Astrocyte (in vitro differentiated cells and primary cell): ENCODE measurements around the gene SCML2. TPM values are rescaled to one million over a fixed set of nuclear protein-coding genes. Genes with fewer than 3 reads are reported as not detected.

ENCODE experiments used
- DNase-seq: peaks from one replicate; pipeline ENCODE4 v3.0.0-alpha.2; 2010; ENCODE audit warnings: low read depth
- FAIRE-seq: peaks from 2 replicates; lab custom pipeline; 2011; peaks lifted over from hg19 to GRCh38; lab: Jason Lieb, UNC
- H2AFZ ChIP-seq: 2 replicates; pipeline ENCODE4 v1.6.0; 2012; ENCODE audit warnings: low read depth, low read length, inconsistent platforms
- H3K27ac ChIP-seq: 2 replicates; pipeline ENCODE4 v1.5.1; 2011; ENCODE audit warnings: low read depth, low read length, inconsistent platforms
- H3K27me3 ChIP-seq: 2 replicates; pipeline ENCODE4 v1.6.0; 2011; ENCODE audit warnings: low read length, inconsistent platforms; ENCODE audit not compliant: insufficient read depth
- H3K36me3 ChIP-seq: 2 replicates; pipeline ENCODE4 v1.5.1; 2011; ENCODE audit warnings: low read length, inconsistent platforms; ENCODE audit not compliant: insufficient read depth
- H3K4me1 ChIP-seq: 2 replicates; pipeline ENCODE4 v1.5.1; 2011; ENCODE audit warnings: low read length, inconsistent platforms; ENCODE audit not compliant: insufficient read depth
- H3K4me2 ChIP-seq: 2 replicates; pipeline ENCODE4 v1.6.0; 2012; ENCODE audit warnings: low read length, inconsistent platforms
- H3K4me3 ChIP-seq: 2 replicates; pipeline ENCODE4 v1.5.1; 2011; ENCODE audit warnings: low read depth, mild to moderate bottlenecking, low read length, inconsistent platforms; ENCODE audit not compliant: insufficient read depth
- H3K79me2 ChIP-seq: 2 replicates; pipeline ENCODE4 v1.6.0; 2012; ENCODE audit warnings: mild to moderate bottlenecking, low read length, inconsistent platforms; ENCODE audit not compliant: insufficient read depth
- H3K9ac ChIP-seq: 2 replicates; pipeline ENCODE4 v1.6.0; 2012; ENCODE audit warnings: mild to moderate bottlenecking, low read length, inconsistent platforms
- H3K9me3 ChIP-seq: 2 replicates; pipeline ENCODE4 v1.5.1; 2012; ENCODE audit warnings: low read depth, mild to moderate bottlenecking, low read length, inconsistent platforms; ENCODE audit not compliant: insufficient read depth
- H4K20me1 ChIP-seq: 2 replicates; pipeline ENCODE4 v1.6.0; 2012; ENCODE audit warnings: low read length, inconsistent platforms; ENCODE audit not compliant: insufficient read depth
- H3K27ac Mint-ChIP-seq: one replicate; pipeline ENCODE4 v1.8.0; 2021; ENCODE audit warnings: mild to moderate bottlenecking, mixed read lengths; ENCODE audit not compliant: unreplicated experiment
- H3K27me3 Mint-ChIP-seq: one replicate; pipeline ENCODE4 v1.8.0; 2021; ENCODE audit warnings: low read depth, mixed read lengths; ENCODE audit not compliant: unreplicated experiment
- H3K36me3 Mint-ChIP-seq: one replicate; pipeline ENCODE4 v1.8.0; 2021; ENCODE audit warnings: low read depth, mixed read lengths; ENCODE audit not compliant: unreplicated experiment
- H3K4me1 Mint-ChIP-seq: one replicate; pipeline ENCODE4 v1.8.0; 2021; ENCODE audit warnings: low read depth, mixed read lengths; ENCODE audit not compliant: unreplicated experiment
- H3K4me3 Mint-ChIP-seq: one replicate; pipeline ENCODE4 v1.8.0; 2021; ENCODE audit warnings: mild to moderate bottlenecking, moderate library complexity, mixed read lengths; ENCODE audit not compliant: unreplicated experiment
- H3K9me3 Mint-ChIP-seq: one replicate; pipeline ENCODE4 v1.8.0; 2021; ENCODE audit warnings: mild to moderate bottlenecking, mixed read lengths; ENCODE audit not compliant: unreplicated experiment
- EZH2 ChIP-seq: IDR thresholded peaks from 2 replicates; pipeline ENCODE4 v1.6.1; 2012; ENCODE audit warnings: mild to moderate bottlenecking, low read length, inconsistent platforms; ENCODE audit not compliant: insufficient read depth
- total RNA-seq: library from RNA; stranded (reverse); gene quantifications from 2 replicates; pipeline ENCODE4 v1.2.1, GENCODE V29; 2021
- TF ChIP-seq, protein P1 (sequence below): IDR thresholded peaks from 2 replicates; pipeline ENCODE4 v1.5.1; 2011; ENCODE audit warnings: low read depth, mild to moderate bottlenecking, inconsistent platforms, low read length, moderate library complexity; ENCODE audit not compliant: insufficient read depth

SCML2 gene
- total RNA-seq, 1 donor from 2014 or later = 1.2 TPM

DNA sequence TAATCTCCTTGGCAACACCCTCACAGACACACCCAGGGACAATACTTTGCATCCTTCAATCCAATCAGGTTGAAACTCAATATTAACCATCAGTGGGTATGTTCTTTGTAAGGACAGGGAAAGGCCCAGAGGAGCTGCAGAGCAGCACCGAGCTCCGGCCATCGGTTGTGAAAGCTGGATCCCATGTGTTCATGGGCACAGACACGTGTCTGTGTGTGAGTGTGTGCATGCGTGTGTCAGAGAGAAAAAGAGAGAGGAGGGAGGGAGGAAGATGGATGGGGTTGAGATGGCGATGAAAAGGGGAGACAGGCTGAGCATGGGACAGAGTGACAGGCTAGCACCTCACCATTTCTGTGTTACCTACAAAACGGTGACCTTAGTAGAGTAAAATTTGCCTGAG, 127.0 kb downstream of the SCML2 start:
- Mint-ChIP-seq H3K4me3 (no peak overlapping the region), H3K9me3 (no peaks in the 10 kb centered on the region), H3K36me3 (no peaks in the 10 kb centered on the region)

DNA sequence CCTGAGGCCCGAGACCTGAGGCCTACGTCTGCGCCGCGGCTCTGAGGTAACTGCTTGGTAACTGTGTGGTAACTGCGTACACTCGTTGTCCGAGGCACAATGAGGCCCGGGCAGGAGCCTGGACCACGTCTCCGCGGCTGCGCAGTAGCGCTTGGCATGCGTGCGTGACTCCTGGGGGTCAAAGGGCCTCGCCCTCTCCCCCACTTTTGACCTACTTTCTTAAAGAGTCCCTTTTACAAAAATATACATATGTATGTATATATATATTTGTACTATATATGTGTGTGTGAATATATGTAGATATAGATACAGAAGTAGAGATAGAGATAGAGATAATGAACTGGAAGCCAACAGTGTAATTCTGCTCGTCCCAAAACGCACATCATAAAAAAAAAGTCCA, 133.7 kb downstream of the SCML2 start, which contains the start of gene BEND2:
TSS of gene BEND2 (minus strand) at position 101 of the 400 bp plus-strand sequence. CDS start 136 bp downstream, outside the sequence.
- no peak for TF ChIP-seq EZH2
- TF ChIP-seq, protein P1, sequence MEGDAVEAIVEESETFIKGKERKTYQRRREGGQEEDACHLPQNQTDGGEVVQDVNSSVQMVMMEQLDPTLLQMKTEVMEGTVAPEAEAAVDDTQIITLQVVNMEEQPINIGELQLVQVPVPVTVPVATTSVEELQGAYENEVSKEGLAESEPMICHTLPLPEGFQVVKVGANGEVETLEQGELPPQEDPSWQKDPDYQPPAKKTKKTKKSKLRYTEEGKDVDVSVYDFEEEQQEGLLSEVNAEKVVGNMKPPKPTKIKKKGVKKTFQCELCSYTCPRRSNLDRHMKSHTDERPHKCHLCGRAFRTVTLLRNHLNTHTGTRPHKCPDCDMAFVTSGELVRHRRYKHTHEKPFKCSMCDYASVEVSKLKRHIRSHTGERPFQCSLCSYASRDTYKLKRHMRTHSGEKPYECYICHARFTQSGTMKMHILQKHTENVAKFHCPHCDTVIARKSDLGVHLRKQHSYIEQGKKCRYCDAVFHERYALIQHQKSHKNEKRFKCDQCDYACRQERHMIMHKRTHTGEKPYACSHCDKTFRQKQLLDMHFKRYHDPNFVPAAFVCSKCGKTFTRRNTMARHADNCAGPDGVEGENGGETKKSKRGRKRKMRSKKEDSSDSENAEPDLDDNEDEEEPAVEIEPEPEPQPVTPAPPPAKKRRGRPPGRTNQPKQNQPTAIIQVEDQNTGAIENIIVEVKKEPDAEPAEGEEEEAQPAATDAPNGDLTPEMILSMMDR = no peak
- H3K4me1 ChIP-seq = no peaks in the 10 kb centered on the region
- Mint-ChIP-seq H3K36me3 (no peaks in the 10 kb centered on the region), H3K27ac (no peak within 1 kb of the TSS), H3K4me1 (no peaks in the 10 kb centered on the region), H3K4me3 (no peak within 1 kb of the TSS), H3K9me3 (no peaks in the 10 kb centered on the region), H3K27me3 (no peaks in the 10 kb centered on the region)
- H3K27me3 ChIP-seq = no peaks in the 10 kb centered on the region
- no peak within 1 kb of the TSS for H3K9ac ChIP-seq
- H3K36me3 ChIP-seq = no peaks in the 10 kb centered on the region
- H3K4me3 ChIP-seq = no peak within 1 kb of the TSS
- FAIRE-seq = no peak
- no peak within 1 kb of the TSS for H3K27ac ChIP-seq
- H3K79me2 ChIP-seq = no peaks in the 10 kb centered on the region
- no peak within 1 kb of the TSS for H3K4me2 ChIP-seq
- no peak within 1 kb of the TSS for H2AFZ ChIP-seq
- H3K9me3 ChIP-seq = no peaks in the 10 kb centered on the region
- no peak for DNase-seq
- H4K20me1 ChIP-seq = no peaks in the 10 kb centered on the region

More for the DNA sequence above, 127.0 kb downstream of the SCML2 start:
- H2AFZ ChIP-seq = no peak overlapping the region
- H3K27me3 Mint-ChIP-seq = peaks cover 3% of the 10 kb centered on the region
- H3K4me1 Mint-ChIP-seq = no peaks in the 10 kb centered on the region
- TF ChIP-seq, protein P1 = no peak
- no peak for TF ChIP-seq EZH2
- no peaks in the 10 kb centered on the region for H3K79me2 ChIP-seq
- H3K27ac ChIP-seq = no peak overlapping the region
- H3K4me3 ChIP-seq = no peak overlapping the region
- H3K9ac ChIP-seq = no peak overlapping the region
- no peaks in the 10 kb centered on the region for H4K20me1 ChIP-seq
- DNase-seq (no peak), FAIRE-seq (no peak)
- H3K9me3 ChIP-seq = no peaks in the 10 kb centered on the region
- H3K27ac Mint-ChIP-seq = no peak overlapping the region
- H3K4me2 ChIP-seq = no peak overlapping the region
- no peaks in the 10 kb centered on the region for H3K4me1 ChIP-seq
- no peaks in the 10 kb centered on the region for H3K27me3 ChIP-seq
- H3K36me3 ChIP-seq = no peaks in the 10 kb centered on the region

DNA sequence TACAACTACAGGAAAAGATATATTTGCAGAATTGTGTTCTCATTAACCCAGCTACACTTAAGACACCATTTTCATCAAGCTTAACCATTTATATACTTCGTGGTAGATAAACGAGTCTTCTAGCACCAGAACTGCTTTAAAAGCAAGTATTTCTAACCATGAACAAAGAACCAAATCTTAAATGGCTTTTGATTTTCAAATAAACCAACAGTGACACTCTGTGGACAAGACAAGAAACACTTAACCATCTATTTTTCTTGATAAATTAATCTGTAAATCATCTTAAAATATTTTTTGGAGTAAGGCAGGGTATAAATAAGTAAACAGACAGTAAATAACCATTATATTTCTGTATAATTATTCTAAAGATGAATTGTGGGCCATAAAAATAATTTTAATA, 144.0 kb downstream of the SCML2 start:
- peak; percentile 0 for DNase-seq
- no peaks in the 10 kb centered on the region for H3K79me2 ChIP-seq
- H3K27me3 ChIP-seq = no peaks in the 10 kb centered on the region
- H3K4me1 ChIP-seq = no peaks in the 10 kb centered on the region
- no peaks in the 10 kb centered on the region for H3K36me3 ChIP-seq
- TF ChIP-seq, protein P1 = no peak
- no peak for TF ChIP-seq EZH2
- FAIRE-seq = peak; percentile 96
- H3K9me3 ChIP-seq = no peaks in the 10 kb centered on the region
- no peaks in the 10 kb centered on the region for H3K27me3 Mint-ChIP-seq
- H3K4me1 Mint-ChIP-seq = no peaks in the 10 kb centered on the region
- H3K9me3 Mint-ChIP-seq = no peaks in the 10 kb centered on the region
- H3K27ac ChIP-seq = no peak overlapping the region
- H3K4me3 Mint-ChIP-seq = no peak overlapping the region
- H2AFZ ChIP-seq = no peak overlapping the region
- no peak overlapping the region for H3K4me2 ChIP-seq
- H3K4me3 ChIP-seq = no peak overlapping the region
- H3K9ac ChIP-seq = no peak overlapping the region
- no peaks in the 10 kb centered on the region for H4K20me1 ChIP-seq
- no peaks in the 10 kb centered on the region for H3K36me3 Mint-ChIP-seq
- H3K27ac Mint-ChIP-seq = no peak overlapping the region
